ENCODE measurements around the gene RNASE13.

The RNASE13 gene

DNA sequence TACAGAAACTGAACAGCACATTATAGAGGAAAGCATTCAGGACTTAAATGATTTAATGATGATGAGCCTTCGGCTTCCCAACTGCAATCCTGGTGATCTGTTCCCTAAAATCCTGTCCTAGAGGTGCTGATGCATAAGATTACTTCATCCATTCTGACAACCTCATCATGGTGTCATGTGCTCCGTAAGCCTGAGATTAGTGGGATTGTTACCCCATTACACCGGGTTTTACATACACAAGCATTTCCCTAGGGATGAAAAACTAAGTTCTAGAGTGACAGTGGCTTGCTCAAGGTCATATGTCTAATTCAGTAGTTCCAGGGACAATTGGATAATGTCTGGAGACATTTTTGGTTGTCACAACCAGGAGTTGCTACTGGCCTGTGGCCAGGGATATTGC, 2.5 kb upstream of the RNASE13 start:
- FAIRE-seq (no peak), DNase-seq (ENCODE audit: insufficient read length, low spot score) (no peak)

DNA sequence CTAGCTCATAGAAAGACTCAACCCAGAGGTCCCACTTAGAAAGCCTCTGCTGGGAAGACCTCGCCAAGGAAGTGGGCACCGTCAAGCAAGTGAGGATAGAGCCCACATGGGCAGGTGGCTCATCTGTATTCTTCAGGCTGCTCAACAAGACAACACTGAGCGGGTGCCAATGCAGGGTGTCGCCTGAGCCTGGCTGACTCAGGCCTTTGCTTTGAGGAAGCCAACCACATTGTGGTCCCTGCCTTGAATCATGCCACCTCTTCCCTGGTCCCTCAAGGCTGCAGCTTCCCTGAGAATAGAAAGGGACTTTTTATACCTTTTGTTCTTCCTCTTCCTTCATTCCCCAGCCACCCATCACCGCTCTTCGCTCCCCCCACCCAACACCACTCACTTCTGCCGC, 2.1 kb upstream of the RNASE13 start:
- FAIRE-seq (no peak), DNase-seq (ENCODE audit: insufficient read length, low spot score) (no peak)
- TF ChIP-seq POLR2AphosphoS5 (IDR thresholded peaks at IDR 0.05; ENCODE audit: low read depth, low read length) (no peak), POLR2A (IDR thresholded peaks at IDR 0.05; ENCODE audit: low read depth, low read length) (no peak)

More for the DNA sequence above, 2.5 kb upstream of the RNASE13 start:
- TF ChIP-seq PAX5 (IDR thresholded peaks at IDR 0.05; ENCODE audit: insufficient read depth, low read length, severe bottlenecking), result no peak
- TF ChIP-seq POLR2AphosphoS5 (IDR thresholded peaks at IDR 0.05; ENCODE audit: low read depth, low read length), result no peak
- TF ChIP-seq TAF1 (IDR thresholded peaks at IDR 0.05; ENCODE audit: low read depth, low read length), result no peak
- no peak for TF ChIP-seq POLR2A (IDR thresholded peaks at IDR 0.05; ENCODE audit: low read depth, low read length)
- no peak for TF ChIP-seq SPI1 (IDR thresholded peaks at IDR 0.05; ENCODE audit: low read depth, low read length)
- TF ChIP-seq POU2F2 (IDR thresholded peaks at IDR 0.05; ENCODE audit: low read depth, low read length), result no peak

DNA sequence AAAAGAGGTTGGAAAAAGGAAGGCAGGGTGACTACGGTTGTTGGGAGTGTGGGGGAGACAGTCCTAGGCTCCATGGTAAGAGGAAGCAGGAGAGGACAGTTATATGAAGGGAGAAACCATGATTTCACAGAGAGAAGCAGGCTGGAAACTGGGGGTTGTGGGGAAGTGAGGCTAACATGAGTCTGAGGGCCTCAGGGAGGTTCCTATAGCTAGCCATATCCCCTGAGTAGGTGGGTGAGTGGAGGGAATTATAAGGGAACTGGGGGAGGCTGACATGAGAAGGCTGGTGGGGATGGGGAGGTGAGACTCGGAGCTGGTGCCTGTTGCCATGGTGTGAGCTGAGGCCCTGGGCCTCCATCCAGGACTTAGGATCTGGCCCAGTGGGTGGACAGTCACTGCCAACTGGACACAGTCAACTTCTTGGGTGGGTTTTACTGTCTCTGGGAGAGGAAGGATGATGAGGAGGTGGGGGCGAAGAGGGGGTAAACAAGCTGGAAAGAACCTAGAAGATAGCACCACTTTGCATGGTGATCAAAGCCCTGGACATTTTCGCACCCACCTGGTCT, 1.4 kb downstream of the RNASE13 start:
- TF ChIP-seq POLR2A (IDR thresholded peaks at IDR 0.05; ENCODE audit: low read depth, low read length) (no peak), PAX5 (IDR thresholded peaks at IDR 0.05; ENCODE audit: insufficient read depth, low read length, severe bottlenecking) (no peak), POU2F2 (IDR thresholded peaks at IDR 0.05; ENCODE audit: low read depth, low read length) (no peak), POLR2AphosphoS5 (IDR thresholded peaks at IDR 0.05; ENCODE audit: low read depth, low read length) (no peak), SPI1 (IDR thresholded peaks at IDR 0.05; ENCODE audit: low read depth, low read length) (no peak), TAF1 (IDR thresholded peaks at IDR 0.05; ENCODE audit: low read depth, low read length) (no peak)
- no peak for FAIRE-seq
- DNase-seq (ENCODE audit: insufficient read length, low spot score), result no peak

DNA sequence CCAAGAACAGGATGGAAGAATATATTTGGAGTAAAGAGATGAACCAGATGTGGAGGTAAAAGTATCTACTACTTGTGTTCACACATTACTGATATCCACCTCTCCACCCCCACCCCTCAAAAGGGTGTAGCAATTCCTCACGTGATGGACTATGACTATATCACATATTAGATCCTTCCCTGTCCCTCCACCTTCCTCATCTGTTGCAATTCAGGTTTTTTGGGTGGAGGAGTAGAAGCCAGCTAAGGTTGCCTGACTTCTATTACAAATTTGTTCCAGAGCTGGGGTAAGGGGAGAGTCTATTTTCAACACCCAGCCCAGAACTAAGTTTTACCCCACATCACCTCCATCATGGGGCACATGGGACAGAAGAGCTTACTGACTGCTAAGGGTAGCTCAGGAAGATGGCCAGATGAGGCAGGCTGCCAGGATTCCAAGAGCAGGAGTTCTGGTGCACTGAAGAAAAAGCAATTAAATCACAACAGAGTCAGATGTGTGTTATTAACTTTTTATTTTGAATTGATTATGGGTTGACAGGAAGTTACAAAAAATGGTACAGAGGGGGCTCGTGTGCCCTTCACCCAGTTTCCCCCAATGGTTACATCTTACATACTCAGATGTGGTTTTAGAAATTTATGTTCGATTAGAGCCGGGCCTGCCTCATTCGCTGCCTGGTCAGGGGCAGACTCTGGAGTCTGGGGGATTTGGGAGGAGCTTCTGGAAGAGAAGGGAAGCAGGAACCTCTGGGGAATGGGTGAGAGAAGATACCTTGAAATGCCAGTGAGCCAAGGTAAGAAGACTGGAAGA, 2.1 kb downstream of the RNASE13 start:
- no peak for DNase-seq (ENCODE audit: insufficient read length, low spot score)
- TF ChIP-seq POU2F2 (IDR thresholded peaks at IDR 0.05; ENCODE audit: low read depth, low read length), result no peak
- no peak for TF ChIP-seq POLR2A (IDR thresholded peaks at IDR 0.05; ENCODE audit: low read depth, low read length)
- TF ChIP-seq POLR2AphosphoS5 (IDR thresholded peaks at IDR 0.05; ENCODE audit: low read depth, low read length), result no peak
- TF ChIP-seq PAX5 (IDR thresholded peaks at IDR 0.05; ENCODE audit: insufficient read depth, low read length, severe bottlenecking), result no peak
- TF ChIP-seq TAF1 (IDR thresholded peaks at IDR 0.05; ENCODE audit: low read depth, low read length), result no peak
- no peak for TF ChIP-seq SPI1 (IDR thresholded peaks at IDR 0.05; ENCODE audit: low read depth, low read length)
- FAIRE-seq, result no peak

DNA sequence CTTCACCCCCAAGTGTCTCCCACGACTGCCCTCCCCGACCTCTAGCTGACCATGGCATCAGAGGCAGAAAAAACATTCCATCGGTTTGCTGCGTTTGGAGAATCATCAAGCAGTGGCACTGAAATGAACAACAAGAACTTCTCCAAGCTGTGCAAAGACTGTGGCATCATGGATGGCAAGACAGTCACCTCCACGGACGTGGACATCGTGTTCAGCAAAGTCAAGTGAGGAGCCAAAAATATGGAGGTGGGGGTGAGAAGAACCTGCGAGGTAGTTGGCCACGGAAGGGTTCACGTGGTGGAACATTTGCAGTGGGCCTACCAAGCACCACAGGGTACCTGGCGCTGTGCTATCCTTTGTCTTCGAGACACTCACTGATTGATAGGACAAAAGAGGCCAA, 4.1 kb downstream of the RNASE13 start:
- TF ChIP-seq POU2F2 (IDR thresholded peaks at IDR 0.05; ENCODE audit: low read depth, low read length) (no peak), SPI1 (IDR thresholded peaks at IDR 0.05; ENCODE audit: low read depth, low read length) (no peak), PAX5 (IDR thresholded peaks at IDR 0.05; ENCODE audit: insufficient read depth, low read length, severe bottlenecking) (no peak), POLR2A (IDR thresholded peaks at IDR 0.05; ENCODE audit: low read depth, low read length) (no peak), POLR2AphosphoS5 (IDR thresholded peaks at IDR 0.05; ENCODE audit: low read depth, low read length) (no peak), TAF1 (IDR thresholded peaks at IDR 0.05; ENCODE audit: low read depth, low read length) (no peak)
- FAIRE-seq (no peak), DNase-seq (ENCODE audit: insufficient read length, low spot score) (no peak)

DNA sequence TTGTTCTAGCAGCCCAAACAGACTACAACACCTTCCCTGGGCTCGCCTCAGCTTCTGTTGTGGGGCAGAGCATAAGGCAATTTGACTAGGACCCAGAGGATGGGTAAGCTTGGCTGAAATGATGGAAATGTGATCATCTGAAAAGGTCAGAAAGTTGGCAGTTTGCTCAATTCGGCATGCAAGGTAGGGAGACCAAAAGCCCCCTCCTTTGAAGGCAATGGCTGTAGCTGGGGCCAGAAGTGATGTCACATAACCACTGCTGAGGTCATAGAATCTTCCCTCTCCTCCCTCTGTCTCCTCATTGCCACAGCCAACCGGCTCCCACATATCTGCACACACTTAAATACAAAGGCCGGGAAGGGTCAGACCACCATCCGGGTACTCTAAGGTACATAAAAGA, 4.7 kb downstream of the RNASE13 start, which contains the start of gene TPPP2:
TSS of gene TPPP2 (plus strand) at position 301 of the 400 bp plus-strand sequence. CDS start 365 bp downstream, outside the sequence.
- TF ChIP-seq POLR2A (IDR thresholded peaks at IDR 0.05; ENCODE audit: low read depth, low read length), result no peak
- TF ChIP-seq POLR2AphosphoS5 (IDR thresholded peaks at IDR 0.05; ENCODE audit: low read depth, low read length), result no peak
- TF ChIP-seq TAF1 (IDR thresholded peaks at IDR 0.05; ENCODE audit: low read depth, low read length), result no peak
- TF ChIP-seq SPI1 (IDR thresholded peaks at IDR 0.05; ENCODE audit: low read depth, low read length), result no peak
- no peak for TF ChIP-seq POU2F2 (IDR thresholded peaks at IDR 0.05; ENCODE audit: low read depth, low read length)
- TF ChIP-seq PAX5 (IDR thresholded peaks at IDR 0.05; ENCODE audit: insufficient read depth, low read length, severe bottlenecking), result no peak
- DNase-seq (ENCODE audit: insufficient read length, low spot score) (no peak), FAIRE-seq (no peak)

DNA sequence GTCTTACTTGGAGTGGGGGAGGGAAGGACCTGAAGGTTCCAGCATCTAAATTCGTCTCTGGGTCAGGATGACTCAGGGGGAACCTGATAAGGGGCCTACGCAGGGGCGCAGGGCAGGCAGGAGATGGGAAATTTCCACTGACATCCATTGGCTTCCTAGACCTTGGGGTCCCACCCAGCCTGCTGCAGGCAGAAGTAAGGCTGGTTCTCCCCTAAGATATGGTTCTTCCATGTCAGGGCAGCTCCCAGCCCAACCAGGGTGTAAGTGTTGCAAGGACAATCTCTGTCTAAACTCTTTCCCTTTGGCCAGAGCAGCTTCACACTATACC, 7.7 kb downstream of the RNASE13 start:
- TF ChIP-seq POLR2AphosphoS5 (IDR thresholded peaks at IDR 0.05; ENCODE audit: low read depth, low read length), result no peak
- no peak for TF ChIP-seq PAX5 (IDR thresholded peaks at IDR 0.05; ENCODE audit: insufficient read depth, low read length, severe bottlenecking)
- TF ChIP-seq SPI1 (IDR thresholded peaks at IDR 0.05; ENCODE audit: low read depth, low read length), result no peak
- no peak for TF ChIP-seq TAF1 (IDR thresholded peaks at IDR 0.05; ENCODE audit: low read depth, low read length)
- TF ChIP-seq POU2F2 (IDR thresholded peaks at IDR 0.05; ENCODE audit: low read depth, low read length), result no peak
- no peak for TF ChIP-seq POLR2A (IDR thresholded peaks at IDR 0.05; ENCODE audit: low read depth, low read length)
- DNase-seq (ENCODE audit: insufficient read length, low spot score), result no peak
- FAIRE-seq, result no peak

DNA sequence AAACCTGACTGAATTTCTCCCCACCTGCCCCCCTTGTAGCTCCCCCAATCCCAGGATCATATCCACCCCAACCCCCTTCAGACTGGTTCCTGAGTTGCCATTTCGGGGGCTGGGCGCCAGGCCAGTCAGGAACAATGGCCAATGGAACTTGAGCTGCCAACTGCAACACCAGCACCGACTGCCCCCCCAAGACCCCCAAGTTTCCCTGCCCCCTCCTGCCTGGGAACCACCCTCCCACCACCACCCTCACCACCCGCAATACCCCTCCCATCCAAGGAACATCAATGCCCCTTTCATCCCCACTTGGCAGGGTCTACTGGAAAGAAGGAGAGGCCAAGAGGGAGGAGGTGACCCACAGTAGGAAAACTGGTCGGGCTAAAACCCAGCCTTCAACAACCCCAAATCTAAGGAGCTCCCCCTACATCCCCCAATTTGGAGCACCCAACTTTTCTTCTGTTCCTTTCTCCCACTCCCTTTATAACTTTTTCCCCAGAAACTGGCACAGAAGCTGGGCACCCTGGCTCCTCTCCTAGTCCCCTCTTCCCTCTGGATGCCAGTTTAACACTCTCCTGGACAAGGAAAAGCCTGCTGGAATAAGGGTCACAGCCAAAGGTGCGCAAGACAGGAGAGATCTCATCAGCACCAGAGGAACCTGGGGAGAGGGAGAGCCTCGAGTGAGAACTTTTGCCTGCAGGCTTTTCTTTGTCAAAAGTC, 8.2 kb downstream of the RNASE13 start:
- DNase-seq (ENCODE audit: insufficient read length, low spot score) (no peak), FAIRE-seq (no peak)
- TF ChIP-seq POLR2AphosphoS5 (IDR thresholded peaks at IDR 0.05; ENCODE audit: low read depth, low read length), result no peak
- no peak for TF ChIP-seq POU2F2 (IDR thresholded peaks at IDR 0.05; ENCODE audit: low read depth, low read length)
- TF ChIP-seq SPI1 (IDR thresholded peaks at IDR 0.05; ENCODE audit: low read depth, low read length), result no peak
- TF ChIP-seq PAX5 (IDR thresholded peaks at IDR 0.05; ENCODE audit: insufficient read depth, low read length, severe bottlenecking), result no peak
- no peak for TF ChIP-seq TAF1 (IDR thresholded peaks at IDR 0.05; ENCODE audit: low read depth, low read length)
- TF ChIP-seq POLR2A (IDR thresholded peaks at IDR 0.05; ENCODE audit: low read depth, low read length), result no peak
